BLaER1 (cell line): Measurements from ENCODE around the gene ANKRD65.
"Not testable (repeated sequence)": the region's sequence is repeated elsewhere in the genome, so short reads cannot be mapped to it uniquely, and the experiment has no call there.

ENCODE experiments used
- H3K27ac ChIP-seq: shearing (Covaris generic); formaldehyde crosslinking; 2 replicates; pipeline ENCODE4 v1.8.1; 2022
- H3K27me3 ChIP-seq: shearing (Covaris generic); formaldehyde crosslinking; 2 replicates; pipeline ENCODE4 v1.8.1; 2022
- H3K36me3 ChIP-seq: shearing (Covaris generic); formaldehyde crosslinking; 2 replicates; pipeline ENCODE4 v1.8.1; 2022
- H3K4me1 ChIP-seq: shearing (Covaris generic); formaldehyde crosslinking; 2 replicates; pipeline ENCODE4 v1.8.1; 2022
- H3K4me2 ChIP-seq: shearing (Covaris generic); formaldehyde crosslinking; 2 replicates; pipeline ENCODE4 v1.8.1; 2022
- H3K4me3 ChIP-seq: shearing (Covaris generic); formaldehyde crosslinking; 2 replicates; pipeline ENCODE4 v1.8.1; 2022
- H3K9ac ChIP-seq: shearing (Covaris generic); formaldehyde crosslinking; 2 replicates; pipeline ENCODE4 v1.8.1; 2022
- H3K9me3 ChIP-seq: shearing (Covaris generic); formaldehyde crosslinking; 2 replicates; pipeline ENCODE4 v1.8.1; 2022
- H4K20me1 ChIP-seq: shearing (Covaris generic); formaldehyde crosslinking; 2 replicates; pipeline ENCODE4 v1.8.1; 2022
- Cebpa-rat ChIP-seq: shearing (Covaris generic); IDR thresholded peaks from 2 replicates; pipeline ENCODE4 v1.8.1; 2022

The ANKRD65 gene

GRCh38 chr1:1371364-1371745 lies 49.7 kb downstream of the ANKRD65 start:
- TF ChIP-seq Cebpa-rat: peak; percentile 58; the same call in 1 of the 2 replicates
- H3K36me3 ChIP-seq: peaks cover 25% of the 10 kb centered on the region
- peaks cover 10% of the 10 kb centered on the region for H3K9me3 ChIP-seq
- peak overlapping the region; percentile 100 for H3K4me2 ChIP-seq
- H3K4me1 ChIP-seq: peaks cover 62% of the 10 kb centered on the region
- H3K27ac ChIP-seq: peak overlapping the region; percentile 75
- H3K4me3 ChIP-seq: peak overlapping the region; percentile 58
- peak overlapping the region; percentile 54; the same call in 1 of the 2 replicates for H3K9ac ChIP-seq
- peaks cover 44% of the 10 kb centered on the region for H4K20me1 ChIP-seq
- H3K27me3 ChIP-seq: no peaks in the 10 kb centered on the region

- Histone ChIP-seq H3K4me1 (peaks cover 57% of the 10 kb centered on the region), H3K27ac (peak overlapping the region; percentile 75)
Observed at GRCh38 chr1:1370771-1371300, 50.2 kb downstream of the ANKRD65 start.

GRCh38 chr1:1370094-1370493 lies 51.0 kb downstream of the ANKRD65 start:
- H3K27me3 ChIP-seq, H3K4me3 ChIP-seq, H3K9ac ChIP-seq: not testable (repeated sequence)
- peak overlapping the region; percentile 75; the same call in 1 of the 2 replicates for H3K27ac ChIP-seq
- peaks cover 21% of the 10 kb centered on the region for H3K36me3 ChIP-seq
- H3K9me3 ChIP-seq: peaks cover 19% of the 10 kb centered on the region
- peaks cover 55% of the 10 kb centered on the region for H3K4me1 ChIP-seq
- H4K20me1 ChIP-seq: peaks cover 44% of the 10 kb centered on the region
- peak overlapping the region; percentile 100 for H3K4me2 ChIP-seq

More at GRCh38 chr1:1370771-1371300, 50.2 kb downstream of the ANKRD65 start:
- Histone ChIP-seq H4K20me1 (peaks cover 44% of the 10 kb centered on the region), H3K4me3 (peak overlapping the region; percentile 58), H3K9ac (peak overlapping the region; percentile 54; the same call in 1 of the 2 replicates), H3K4me2 (peak overlapping the region; percentile 100), H3K9me3 (peaks cover 16% of the 10 kb centered on the region), H3K27me3 (no peaks in the 10 kb centered on the region), H3K36me3 (peaks cover 21% of the 10 kb centered on the region)
- TF ChIP-seq Cebpa-rat: no peak
